Stimulated activated CD8-positive, alpha-beta memory T cell treated with anti-CD3 and anti-CD28 coated beads, Interleukin-15, amount 100 ng/mL, for 1 hour (primary cell): ENCODE data around the gene MAP4K1.

Source experiments
- DNase-seq: peaks from one replicate; pipeline ENCODE4 v3.0.0-alpha.2; 2020; ENCODE audit warnings: low read depth

MAP4K1 gene

GRCh38 chr19:38543807-38544568 is 73.8 kb downstream of the MAP4K1 start:
- no peak for DNase-seq

GRCh38 chr19:38543286-38543806 is 74.4 kb downstream of the MAP4K1 start:
- no peak for DNase-seq

GRCh38 chr19:38542040-38542439 is 75.7 kb downstream of the MAP4K1 start:
- DNase-seq = no peak

- no peak for DNase-seq
Observed at GRCh38 chr19:38539751-38540150, 78.0 kb downstream of the MAP4K1 start.

- no peak for DNase-seq
Observed at GRCh38 chr19:38538793-38539528, 78.8 kb downstream of the MAP4K1 start.

- no peak for DNase-seq
Observed at GRCh38 chr19:38538386-38538785, 79.4 kb downstream of the MAP4K1 start.
